ENCODE measurements around the gene FBXO48.

Gene FBXO48

GRCh38 chr2:68454719-68455118 is 12.4 kb downstream of the FBXO48 start:
- no peak overlapping the region for H3K4me3 ChIP-seq (ENCODE audit: low read depth, low read length)
- CTCF ChIA-PET, result no interaction called here

DNA sequence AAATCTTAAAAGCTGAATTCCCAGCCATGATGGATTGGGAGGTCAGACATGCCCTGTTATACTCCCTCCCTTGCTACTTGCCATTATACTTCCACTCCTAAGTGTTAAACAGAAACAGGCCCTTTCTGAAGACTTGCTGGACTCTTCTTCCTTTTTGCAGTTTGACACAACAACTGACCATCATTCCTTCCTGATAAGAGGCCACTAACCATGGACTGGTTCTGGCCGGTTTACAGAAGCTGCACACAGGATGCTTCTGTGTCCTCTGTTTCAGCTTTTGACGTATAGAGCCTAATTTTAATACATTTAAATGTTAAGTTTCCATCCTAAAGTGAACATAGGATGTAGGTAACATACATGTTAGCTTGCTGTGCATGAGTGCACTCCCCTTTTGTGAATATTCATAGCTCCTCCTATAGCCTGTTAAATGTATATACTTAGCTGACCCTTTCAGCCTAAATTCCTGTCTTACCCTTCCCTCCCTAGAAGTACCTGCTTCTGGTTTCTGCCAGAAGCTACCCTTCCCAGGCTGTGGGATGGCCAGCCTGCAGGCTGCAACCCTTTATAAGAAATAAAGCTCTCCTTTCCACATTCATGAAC is 13.2 kb downstream of the FBXO48 start:
- H3K27ac ChIP-seq (ENCODE audit: extremely low read depth, low read depth, low read length), result no peak overlapping the region
- no peaks in the 10 kb centered on the region for H3K4me1 ChIP-seq (ENCODE audit: control insufficient read depth, insufficient read depth, low read length)
- no peaks in the 10 kb centered on the region for H3K36me3 ChIP-seq (ENCODE audit: control insufficient read depth in 2 of 2, insufficient read depth in 1 of 2, low read length in 2 of 2)
- POLR2A ChIA-PET, result no interaction called here
- no peaks in the 10 kb centered on the region for H3K9me3 ChIP-seq (ENCODE audit: control insufficient read depth, insufficient read depth, low read depth, low read length)
- CTCF ChIA-PET, result interaction anchor here (0.6 to 1.1 kb wide), 6 partner anchors 10 to 298 kb away, joined by 3 to 7 read pairs (median 3); no protein-coding TSS in a partner anchor
- H3K4me3 ChIP-seq (ENCODE audit: low read depth, low read length), result no peak overlapping the region
- TF ChIP-seq ZFP37 (tag by site-specific recombination; IDR thresholded peaks at IDR 0.05) (no peak), ZNF416 (tag by site-specific recombination; IDR thresholded peaks at IDR 0.05) (no peak)

More at GRCh38 chr2:68454719-68455118, 12.4 kb downstream of the FBXO48 start:
- Histone ChIP-seq H3K36me3 (ENCODE audit: control insufficient read depth in 2 of 2, insufficient read depth in 1 of 2, low read length in 2 of 2) (no peaks in the 10 kb centered on the region), H3K9me3 (ENCODE audit: control insufficient read depth, insufficient read depth, low read depth, low read length) (no peaks in the 10 kb centered on the region), H3K27ac (ENCODE audit: extremely low read depth, low read depth, low read length) (no peak overlapping the region), H3K4me1 (ENCODE audit: control insufficient read depth, insufficient read depth, low read length) (no peaks in the 10 kb centered on the region)
- POLR2A ChIA-PET, result no interaction called here
- TF ChIP-seq ZNF544 (tag by site-specific recombination; IDR thresholded peaks at IDR 0.05) (no peak), ZNF654 (tag by site-specific recombination; IDR thresholded peaks at IDR 0.05; ENCODE audit: low read depth) (no peak), ZNF146 (tag by site-specific recombination; IDR thresholded peaks at IDR 0.05) (no peak), ZNF112 (tag by site-specific recombination; IDR thresholded peaks at IDR 0.05) (no peak), ZBTB20 (tag by site-specific recombination; IDR thresholded peaks at IDR 0.05) (no peak), MYNN (tag by site-specific recombination; IDR thresholded peaks at IDR 0.05; ENCODE audit: borderline replicate concordance) (no peak), CTCF (tag by site-specific recombination; IDR thresholded peaks at IDR 0.05) (no peak), ZNF140 (tag by site-specific recombination; IDR thresholded peaks at IDR 0.05) (no peak)
- TF ChIP-seq, protein P1, sequence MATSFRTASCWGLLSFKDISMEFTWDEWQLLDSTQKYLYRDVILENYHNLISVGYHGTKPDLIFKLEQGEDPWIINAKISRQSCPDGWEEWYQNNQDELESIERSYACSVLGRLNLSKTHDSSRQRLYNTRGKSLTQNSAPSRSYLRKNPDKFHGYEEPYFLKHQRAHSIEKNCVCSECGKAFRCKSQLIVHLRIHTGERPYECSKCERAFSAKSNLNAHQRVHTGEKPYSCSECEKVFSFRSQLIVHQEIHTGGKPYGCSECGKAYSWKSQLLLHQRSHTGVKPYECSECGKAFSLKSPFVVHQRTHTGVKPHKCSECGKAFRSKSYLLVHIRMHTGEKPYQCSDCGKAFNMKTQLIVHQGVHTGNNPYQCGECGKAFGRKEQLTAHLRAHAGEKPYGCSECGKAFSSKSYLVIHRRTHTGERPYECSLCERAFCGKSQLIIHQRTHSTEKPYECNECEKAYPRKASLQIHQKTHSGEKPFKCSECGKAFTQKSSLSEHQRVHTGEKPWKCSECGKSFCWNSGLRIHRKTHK (tag by site-specific recombination; IDR thresholded peaks at IDR 0.05), result no peak
- TF ChIP-seq, protein P2, sequence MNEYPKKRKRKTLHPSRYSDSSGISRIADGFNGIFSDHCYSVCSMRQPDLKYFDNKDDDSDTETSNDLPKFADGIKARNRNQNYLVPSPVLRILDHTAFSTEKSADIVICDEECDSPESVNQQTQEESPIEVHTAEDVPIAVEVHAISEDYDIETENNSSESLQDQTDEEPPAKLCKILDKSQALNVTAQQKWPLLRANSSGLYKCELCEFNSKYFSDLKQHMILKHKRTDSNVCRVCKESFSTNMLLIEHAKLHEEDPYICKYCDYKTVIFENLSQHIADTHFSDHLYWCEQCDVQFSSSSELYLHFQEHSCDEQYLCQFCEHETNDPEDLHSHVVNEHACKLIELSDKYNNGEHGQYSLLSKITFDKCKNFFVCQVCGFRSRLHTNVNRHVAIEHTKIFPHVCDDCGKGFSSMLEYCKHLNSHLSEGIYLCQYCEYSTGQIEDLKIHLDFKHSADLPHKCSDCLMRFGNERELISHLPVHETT (tag by site-specific recombination; IDR thresholded peaks at IDR 0.05), result no peak

DNA sequence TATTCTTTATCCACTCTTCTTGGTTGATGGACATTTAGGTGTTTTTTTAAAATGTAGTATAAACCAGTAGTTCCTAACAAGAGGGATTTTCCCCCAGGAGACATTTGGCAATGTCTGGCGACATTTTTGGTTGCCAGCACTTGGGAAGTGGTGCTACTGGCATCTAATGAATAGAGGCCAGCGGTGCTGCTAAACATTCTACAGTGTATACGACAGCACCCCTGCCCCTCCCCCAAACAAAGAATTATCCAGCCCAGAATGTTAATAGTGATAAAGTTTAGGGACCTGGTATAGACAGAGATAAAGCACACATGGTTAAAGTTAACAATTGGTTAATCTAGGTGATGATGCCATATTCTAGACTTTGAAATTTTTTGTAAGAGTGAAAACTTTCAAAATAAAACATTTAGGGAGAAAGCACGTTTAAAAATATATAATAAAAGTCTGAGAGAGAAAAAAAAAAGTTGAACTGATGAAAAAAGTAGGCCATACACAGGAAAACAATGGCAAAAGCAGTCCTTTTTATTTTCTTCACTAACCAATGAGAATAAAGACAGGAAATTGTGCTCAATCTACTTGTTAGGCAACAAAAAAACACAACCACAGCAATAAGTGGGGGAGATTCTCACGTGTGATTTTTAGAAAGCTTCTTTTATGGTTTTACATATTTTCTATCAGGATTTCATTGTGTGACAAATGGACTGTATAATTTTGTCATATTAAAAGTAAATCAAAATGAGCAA is 14.8 kb downstream of the FBXO48 start:
- no peak overlapping the region for H3K4me3 ChIP-seq (ENCODE audit: low read depth, low read length)
- H3K9me3 ChIP-seq (ENCODE audit: control insufficient read depth, insufficient read depth, low read depth, low read length), result no peaks in the 10 kb centered on the region
- ChIA-PET POLR2A (no interaction called here), CTCF (interaction anchor here (0.6 to 1.1 kb wide), 7 partner anchors 10 to 1479 kb away, joined by 3 to 4 read pairs (median 3); no protein-coding TSS in a partner anchor)
- H3K36me3 ChIP-seq (ENCODE audit: control insufficient read depth in 2 of 2, insufficient read depth in 1 of 2, low read length in 2 of 2), result no peaks in the 10 kb centered on the region
- no peaks in the 10 kb centered on the region for H3K4me1 ChIP-seq (ENCODE audit: control insufficient read depth, insufficient read depth, low read length)
- no peak overlapping the region for H3K27ac ChIP-seq (ENCODE audit: extremely low read depth, low read depth, low read length)
- TF ChIP-seq, protein P3, sequence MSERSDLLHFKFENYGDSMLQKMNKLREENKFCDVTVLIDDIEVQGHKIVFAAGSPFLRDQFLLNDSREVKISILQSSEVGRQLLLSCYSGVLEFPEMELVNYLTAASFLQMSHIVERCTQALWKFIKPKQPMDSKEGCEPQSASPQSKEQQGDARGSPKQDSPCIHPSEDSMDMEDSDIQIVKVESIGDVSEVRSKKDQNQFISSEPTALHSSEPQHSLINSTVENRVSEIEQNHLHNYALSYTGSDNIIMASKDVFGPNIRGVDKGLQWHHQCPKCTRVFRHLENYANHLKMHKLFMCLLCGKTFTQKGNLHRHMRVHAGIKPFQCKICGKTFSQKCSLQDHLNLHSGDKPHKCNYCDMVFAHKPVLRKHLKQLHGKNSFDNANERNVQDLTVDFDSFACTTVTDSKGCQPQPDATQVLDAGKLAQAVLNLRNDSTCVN (tag by site-specific recombination; optimal IDR thresholded peaks at IDR 0.05), result no peak
- no peak for TF ChIP-seq ZNF211 (tag by site-specific recombination; IDR thresholded peaks at IDR 0.05; ENCODE audit: low read depth)
- no peak for TF ChIP-seq ZNF473 (tag by site-specific recombination; IDR thresholded peaks at IDR 0.05)
- TF ChIP-seq ZNF138 (tag by site-specific recombination; IDR thresholded peaks at IDR 0.05; ENCODE audit: borderline replicate concordance), result no peak
- no peak for TF ChIP-seq ZNF571 (tag by site-specific recombination; IDR thresholded peaks at IDR 0.05)
- TF ChIP-seq ZBTB48 (tag by site-specific recombination; IDR thresholded peaks at IDR 0.05), result no peak
- TF ChIP-seq, protein P4, sequence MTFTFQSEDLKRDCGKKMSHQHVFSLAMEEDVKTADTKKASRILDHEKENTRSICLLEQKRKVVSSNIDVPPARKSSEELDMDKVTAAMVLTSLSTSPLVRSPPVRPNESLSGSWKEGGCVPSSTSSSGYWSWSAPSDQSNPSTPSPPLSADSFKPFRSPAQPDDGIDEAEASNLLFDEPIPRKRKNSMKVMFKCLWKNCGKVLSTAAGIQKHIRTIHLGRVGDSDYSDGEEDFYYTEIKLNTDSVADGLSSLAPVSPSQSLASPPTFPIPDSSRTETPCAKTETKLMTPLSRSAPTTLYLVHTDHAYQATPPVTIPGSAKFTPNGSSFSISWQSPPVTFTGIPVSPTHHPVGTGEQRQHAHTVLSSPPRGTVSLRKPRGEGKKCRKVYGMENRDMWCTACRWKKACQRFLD (tag by site-specific recombination; IDR thresholded peaks at IDR 0.05), result no peak
- TF ChIP-seq ZNF843 (tag by site-specific recombination; IDR thresholded peaks at IDR 0.05), result no peak

Data from HEK293 (cell line).